ENCODE results near the gene FAM241B. TPM values are rescaled to one million over a fixed set of nuclear protein-coding genes. Genes with fewer than 3 reads are reported as not detected.

FAM241B gene
- total RNA-seq, 1 experiment from 2014 or later = 24.9 TPM

GRCh38 chr10:69668721-69669120 lies 38.7 kb downstream of the FAM241B start:
- Histone ChIP-seq H3K27me3 (replicated peaks; ENCODE audit: control insufficient read depth, insufficient read depth, low read length) (peaks cover 6% of the 10 kb centered on the region), H3K4me1 (no peaks in the 10 kb centered on the region), H3K9me3 (no peaks in the 10 kb centered on the region), H3K4me3 (ENCODE audit: low read depth, low read length) (no peak overlapping the region), H3K36me3 (ENCODE audit: control insufficient read depth, insufficient read depth, low read length) (no peaks in the 10 kb centered on the region)
- no peak for DNase-seq
- no TSS peak for BruUV-seq (replicated peaks)
- H3K9me3 Mint-ChIP-seq (ENCODE audit: unreplicated experiment) = no peaks in the 10 kb centered on the region
- no peak overlapping the region for H3K27ac Mint-ChIP-seq (ENCODE audit: unreplicated experiment)
- no peaks in the 10 kb centered on the region for H3K4me1 Mint-ChIP-seq (ENCODE audit: low read depth, unreplicated experiment)
- TF ChIP-seq CTCF (IDR thresholded peaks at IDR 0.05; ENCODE audit: insufficient read depth in 1 of 2, low read depth in 1 of 2, low read length in 1 of 2, severe bottlenecking in 1 of 2, unreplicated experiment in 1 of 2) = no peak
- POLR2A ChIA-PET = no interaction called here
- intact Hi-C loops (cut with micrococcal nuclease; ENCODE audit: unreplicated experiment) = no loop called here
- peaks cover 34% of the 10 kb centered on the region for H3K27me3 Mint-ChIP-seq (ENCODE audit: insufficient read depth, unreplicated experiment)
- CTCF ChIA-PET = no interaction called here
- no peaks in the 10 kb centered on the region for H3K36me3 Mint-ChIP-seq (ENCODE audit: insufficient read depth, unreplicated experiment)
- no peak overlapping the region for H3K4me3 Mint-ChIP-seq (ENCODE audit: unreplicated experiment)

GRCh38 chr10:69669409-69669808 lies 39.4 kb downstream of the FAM241B start:
- Mint-ChIP-seq H3K36me3 (ENCODE audit: insufficient read depth, unreplicated experiment) (no peaks in the 10 kb centered on the region), H3K27ac (ENCODE audit: unreplicated experiment) (no peak overlapping the region), H3K4me3 (ENCODE audit: unreplicated experiment) (no peak overlapping the region), H3K4me1 (ENCODE audit: low read depth, unreplicated experiment) (no peaks in the 10 kb centered on the region), H3K27me3 (ENCODE audit: insufficient read depth, unreplicated experiment) (peaks cover 34% of the 10 kb centered on the region), H3K9me3 (ENCODE audit: unreplicated experiment) (no peaks in the 10 kb centered on the region)
- TF ChIP-seq CTCF (IDR thresholded peaks at IDR 0.05; ENCODE audit: insufficient read depth in 1 of 2, low read depth in 1 of 2, low read length in 1 of 2, severe bottlenecking in 1 of 2, unreplicated experiment in 1 of 2) = no peak
- intact Hi-C loops (cut with micrococcal nuclease; ENCODE audit: unreplicated experiment) = no loop called here
- H3K27me3 ChIP-seq (replicated peaks; ENCODE audit: control insufficient read depth, insufficient read depth, low read length) = peaks cover 4% of the 10 kb centered on the region
- BruUV-seq (replicated peaks) = no TSS peak
- no peak overlapping the region for H3K4me3 ChIP-seq (ENCODE audit: low read depth, low read length)
- no peaks in the 10 kb centered on the region for H3K9me3 ChIP-seq
- H3K36me3 ChIP-seq (ENCODE audit: control insufficient read depth, insufficient read depth, low read length) = no peaks in the 10 kb centered on the region
- H3K4me1 ChIP-seq = no peaks in the 10 kb centered on the region
- ChIA-PET POLR2A (no interaction called here), CTCF (no interaction called here)
- DNase-seq = no peak

- Histone ChIP-seq H3K4me3 (ENCODE audit: low read depth, low read length) (no peak overlapping the region), H3K4me1 (no peaks in the 10 kb centered on the region), H3K36me3 (ENCODE audit: control insufficient read depth, insufficient read depth, low read length) (no peaks in the 10 kb centered on the region), H3K9me3 (no peaks in the 10 kb centered on the region; the same call in 1 of the 2 replicates), H3K27me3 (replicated peaks; ENCODE audit: control insufficient read depth, insufficient read depth, low read length) (peaks cover 2% of the 10 kb centered on the region)
- CTCF ChIA-PET = interaction anchor here (0.6 to 1.1 kb wide), 3 partner anchors 8 to 690 kb away, joined by 3 read pairs; no protein-coding TSS in a partner anchor
- DNase-seq = no peak
- BruUV-seq (replicated peaks) = no TSS peak
- no peak overlapping the region for H3K27ac Mint-ChIP-seq (ENCODE audit: unreplicated experiment)
- intact Hi-C loops (cut with micrococcal nuclease; ENCODE audit: unreplicated experiment) = no loop called here
- no peaks in the 10 kb centered on the region for H3K4me1 Mint-ChIP-seq (ENCODE audit: low read depth, unreplicated experiment)
- no peak overlapping the region for H3K4me3 Mint-ChIP-seq (ENCODE audit: unreplicated experiment)
- no peaks in the 10 kb centered on the region for H3K9me3 Mint-ChIP-seq (ENCODE audit: unreplicated experiment)
- no peak for TF ChIP-seq CTCF (IDR thresholded peaks at IDR 0.05; ENCODE audit: insufficient read depth in 1 of 2, low read depth in 1 of 2, low read length in 1 of 2, severe bottlenecking in 1 of 2, unreplicated experiment in 1 of 2)
- POLR2A ChIA-PET = no interaction called here
- H3K36me3 Mint-ChIP-seq (ENCODE audit: insufficient read depth, unreplicated experiment) = no peaks in the 10 kb centered on the region
- peaks cover 23% of the 10 kb centered on the region for H3K27me3 Mint-ChIP-seq (ENCODE audit: insufficient read depth, unreplicated experiment)
Observed at GRCh38 chr10:69673521-69673920, 43.5 kb downstream of the FAM241B start.

Measured in Caco-2 (cell line).